ENCODE measurements around the gene PLEKHG4. TPM values are rescaled to one million over a fixed set of nuclear protein-coding genes. Genes with fewer than 3 reads are reported as not detected.
A peak's percentile ranks its signal among the peaks of the same experiment; 100 is the strongest.

PLEKHG4 gene
- total RNA-seq, 1 experiment from 2014 or later, result 5.9 TPM

- Mint-ChIP-seq H3K4me3 (no peak overlapping the region), H3K4me1 (no peaks in the 10 kb centered on the region), H3K36me3 (no peaks in the 10 kb centered on the region), H3K27ac (no peak overlapping the region), H3K9me3 (no peaks in the 10 kb centered on the region), H3K27me3 (ENCODE audit: low read depth) (peaks cover 9% of the 10 kb centered on the region)
- ChIA-PET CTCF (interaction anchor here (0.5 to 4.0 kb wide), 77 partner anchors 11 to 850 kb away, joined by 3 to 92 read pairs (median 4); partner anchors contain the start of genes ATP6V0D1, CES3, ELMO3 and EXOC3L1), POLR2A (interaction anchor here (0.6 to 1.3 kb wide), 4 partner anchors 18 to 147 kb away, joined by 3 to 6 read pairs (median 4); no protein-coding TSS in a partner anchor)
- ATAC-seq, result peak; percentile 94
- no peak for TF ChIP-seq ATF2 (CRISPR knock-in tag; IDR thresholded peaks at IDR 0.05; ENCODE audit: borderline replicate concordance, low read depth)
- TF ChIP-seq ZNF423 (CRISPR knock-in tag; IDR thresholded peaks at IDR 0.05), result peak; percentile 65; the same call in 1 of the 2 replicates
- TF ChIP-seq CTCF (IDR thresholded peaks at IDR 0.05), result peak; percentile 58
- peak; percentile 84 for DNase-seq (ENCODE audit: low spot score)
These were observed 5.6 kb downstream of the PLEKHG4 start for GRCh38 chr16:67284699-67285646.

GRCh38 chr16:67286441-67287235 is 7.3 kb downstream of the PLEKHG4 start:
- Mint-ChIP-seq H3K27me3 (ENCODE audit: low read depth) (peaks cover under 1% of the 10 kb centered on the region; the same call in 1 of the 2 replicates), H3K4me3 (no peak overlapping the region), H3K4me1 (no peaks in the 10 kb centered on the region), H3K36me3 (no peaks in the 10 kb centered on the region), H3K9me3 (no peaks in the 10 kb centered on the region), H3K27ac (no peak overlapping the region)
- ATAC-seq, result no peak
- ChIA-PET CTCF (interaction anchor here (1.0 to 4.0 kb wide), 10 partner anchors 9 to 325 kb away, joined by 3 to 92 read pairs (median 24); partner anchors contain the start of genes CES3, FHOD1, HSD11B2 and SLC9A5), POLR2A (no interaction called here)
- DNase-seq (ENCODE audit: low spot score), result no peak
- TF ChIP-seq ATF3 (CRISPR knock-in tag; conservative IDR thresholded peaks at IDR 0.05) (no peak), CTCF (IDR thresholded peaks at IDR 0.05) (no peak), ZNF232 (CRISPR knock-in tag; IDR thresholded peaks at IDR 0.05) (no peak), AR (CRISPR knock-in tag; IDR thresholded peaks at IDR 0.05) (no peak), CREB1 (CRISPR knock-in tag; IDR thresholded peaks at IDR 0.05) (no peak), ZNF281 (CRISPR knock-in tag; IDR thresholded peaks at IDR 0.05) (no peak), ZNF219 (CRISPR knock-in tag; IDR thresholded peaks at IDR 0.05; ENCODE audit: borderline replicate concordance) (no peak), MXD4 (CRISPR knock-in tag; IDR thresholded peaks at IDR 0.05; ENCODE audit: borderline replicate concordance) (no peak), ZNF512 (CRISPR knock-in tag; IDR thresholded peaks at IDR 0.05; ENCODE audit: borderline replicate concordance) (no peak), PRRX2 (CRISPR knock-in tag; IDR thresholded peaks at IDR 0.05) (no peak), ATF2 (CRISPR knock-in tag; IDR thresholded peaks at IDR 0.05; ENCODE audit: borderline replicate concordance, low read depth) (no peak), MLX (CRISPR knock-in tag; IDR thresholded peaks at IDR 0.05) (no peak)
